Neuron (in vitro differentiated cells): ENCODE results near the gene SMOC1.
"Not testable (repeated sequence)": the region's sequence is repeated elsewhere in the genome, so short reads cannot be mapped to it uniquely, and the experiment has no call there.

Experiments
- H2AFZ ChIP-seq: one replicate; pipeline ENCODE4 v1.6.1; 2013; ENCODE audit warnings: low read depth, mild to moderate bottlenecking, inconsistent platforms, low read length, moderate library complexity
- H3K27me3 ChIP-seq: one replicate; pipeline ENCODE4 v1.6.1; 2013; ENCODE audit warnings: low read length; ENCODE audit not compliant: insufficient read depth
- H3K36me3 ChIP-seq: one replicate; pipeline ENCODE4 v1.6.1; 2013; ENCODE audit warnings: low read length; ENCODE audit not compliant: insufficient read depth
- H3K4me1 ChIP-seq: one replicate; pipeline ENCODE4 v1.6.1; 2013; ENCODE audit warnings: low read length; ENCODE audit not compliant: insufficient read depth
- H3K4me3 ChIP-seq: 2 replicates; pipeline ENCODE4 v1.5.1; 2013; ENCODE audit warnings: mild to moderate bottlenecking, low read length, moderate library complexity
- H3K9me3 ChIP-seq: one replicate; pipeline ENCODE4 v1.6.1; 2013; ENCODE audit warnings: low read length

Gene SMOC1

GRCh38 chr14:69891422-69891821 is 12.2 kb downstream of the SMOC1 start:
- no peak overlapping the region for H3K4me3 ChIP-seq
- peaks cover 10% of the 10 kb centered on the region for H3K36me3 ChIP-seq
- no peaks in the 10 kb centered on the region for H3K4me1 ChIP-seq
- H3K27me3 ChIP-seq = no peaks in the 10 kb centered on the region
- H3K9me3 ChIP-seq = peaks cover 19% of the 10 kb centered on the region
- no peak overlapping the region for H2AFZ ChIP-seq

- H3K9me3 ChIP-seq = peaks cover 33% of the 10 kb centered on the region
- H2AFZ ChIP-seq = no peak overlapping the region
- no peak overlapping the region for H3K4me3 ChIP-seq
- H3K27me3 ChIP-seq = no peaks in the 10 kb centered on the region
- no peaks in the 10 kb centered on the region for H3K4me1 ChIP-seq
- H3K36me3 ChIP-seq = peaks cover 30% of the 10 kb centered on the region
Observed at GRCh38 chr14:69895109-69895508, 15.9 kb downstream of the SMOC1 start.

GRCh38 chr14:69896080-69896479 is 16.9 kb downstream of the SMOC1 start:
- Histone ChIP-seq H3K27me3 (no peaks in the 10 kb centered on the region), H3K36me3 (peaks cover 30% of the 10 kb centered on the region), H2AFZ (no peak overlapping the region), H3K4me1 (no peaks in the 10 kb centered on the region), H3K4me3 (no peak overlapping the region), H3K9me3 (peaks cover 33% of the 10 kb centered on the region)

- Histone ChIP-seq H3K4me1 (peaks cover 4% of the 10 kb centered on the region), H3K27me3 (no peaks in the 10 kb centered on the region), H2AFZ (no peak overlapping the region), H3K9me3 (peaks cover 35% of the 10 kb centered on the region), H3K36me3 (peaks cover 28% of the 10 kb centered on the region), H3K4me3 (no peak overlapping the region)
Observed at GRCh38 chr14:69896972-69897371, 17.8 kb downstream of the SMOC1 start.

GRCh38 chr14:69900603-69901002 is 21.4 kb downstream of the SMOC1 start:
- Histone ChIP-seq H3K27me3 (no peaks in the 10 kb centered on the region), H2AFZ (no peak overlapping the region), H3K4me3 (no peak overlapping the region), H3K4me1 (peaks cover 4% of the 10 kb centered on the region), H3K9me3 (peaks cover 32% of the 10 kb centered on the region), H3K36me3 (peaks cover 29% of the 10 kb centered on the region)

GRCh38 chr14:69901113-69901951 is 22.1 kb downstream of the SMOC1 start:
- Histone ChIP-seq H3K4me1 (peaks cover 4% of the 10 kb centered on the region), H2AFZ (no peak overlapping the region), H3K27me3 (no peaks in the 10 kb centered on the region), H3K9me3 (peaks cover 30% of the 10 kb centered on the region), H3K36me3 (peaks cover 29% of the 10 kb centered on the region), H3K4me3 (no peak overlapping the region)

GRCh38 chr14:69903046-69903445 is 23.8 kb downstream of the SMOC1 start:
- not testable (repeated sequence) for H2AFZ ChIP-seq, H3K4me3 ChIP-seq, H3K27me3 ChIP-seq, H3K4me1 ChIP-seq
- Histone ChIP-seq H3K9me3 (peaks cover 24% of the 10 kb centered on the region), H3K36me3 (peaks cover 25% of the 10 kb centered on the region)

- Histone ChIP-seq H3K9me3 (peaks cover 17% of the 10 kb centered on the region), H3K4me3 (no peak overlapping the region), H2AFZ (no peak overlapping the region), H3K4me1 (peaks cover 4% of the 10 kb centered on the region), H3K27me3 (no peaks in the 10 kb centered on the region), H3K36me3 (peaks cover 18% of the 10 kb centered on the region)
Observed at GRCh38 chr14:69904246-69904645, 25.0 kb downstream of the SMOC1 start.

- Histone ChIP-seq H3K27me3 (no peaks in the 10 kb centered on the region), H3K4me3 (no peak overlapping the region), H3K9me3 (peaks cover 11% of the 10 kb centered on the region), H2AFZ (no peak overlapping the region), H3K36me3 (peaks cover 12% of the 10 kb centered on the region), H3K4me1 (peaks cover 4% of the 10 kb centered on the region)
Observed at GRCh38 chr14:69906201-69906600, 27.0 kb downstream of the SMOC1 start.

GRCh38 chr14:69909826-69910550 is 30.8 kb downstream of the SMOC1 start:
- peaks cover 12% of the 10 kb centered on the region for H3K36me3 ChIP-seq
- H3K4me3 ChIP-seq = no peak overlapping the region
- H2AFZ ChIP-seq = no peak overlapping the region
- H3K9me3 ChIP-seq = peaks cover 5% of the 10 kb centered on the region
- H3K4me1 ChIP-seq = no peaks in the 10 kb centered on the region
- H3K27me3 ChIP-seq = no peaks in the 10 kb centered on the region

- peaks cover 2% of the 10 kb centered on the region for H3K9me3 ChIP-seq
- H3K4me1 ChIP-seq = no peaks in the 10 kb centered on the region
- no peak overlapping the region for H3K4me3 ChIP-seq
- H3K27me3 ChIP-seq = no peaks in the 10 kb centered on the region
- H3K36me3 ChIP-seq = peaks cover 4% of the 10 kb centered on the region
- H2AFZ ChIP-seq = no peak overlapping the region
Observed at GRCh38 chr14:69910871-69911270, 31.7 kb downstream of the SMOC1 start.

GRCh38 chr14:69913686-69914085 is 34.5 kb downstream of the SMOC1 start:
- Histone ChIP-seq H3K4me3 (no peak overlapping the region), H3K4me1 (no peaks in the 10 kb centered on the region), H3K36me3 (peaks cover 2% of the 10 kb centered on the region), H2AFZ (no peak overlapping the region), H3K27me3 (no peaks in the 10 kb centered on the region), H3K9me3 (no peaks in the 10 kb centered on the region)

GRCh38 chr14:69916396-69916795 is 37.2 kb downstream of the SMOC1 start:
- Histone ChIP-seq H3K36me3 (peaks cover 7% of the 10 kb centered on the region), H3K9me3 (no peaks in the 10 kb centered on the region), H3K4me1 (peaks cover 2% of the 10 kb centered on the region), H3K27me3 (no peaks in the 10 kb centered on the region), H2AFZ (no peak overlapping the region), H3K4me3 (no peak overlapping the region)
